ENCODE data around the gene ACTR3.
A peak's percentile ranks its signal among the peaks of the same experiment; 100 is the strongest.

Gene ACTR3

GRCh38 chr2:114009205-114009944, 119.5 kb downstream of the ACTR3 start:
- Histone ChIP-seq H3K4me3 (replicated peaks; ENCODE audit: insufficient read depth, low read length) (no peak overlapping the region), H3K27me3 (ENCODE audit: insufficient read depth, poor library complexity, severe bottlenecking) (no peaks in the 10 kb centered on the region), H3K27ac (replicated peaks) (no peak overlapping the region)
- no peak for DNase-seq (ENCODE audit: low read depth in 1 of 2, low spot score in 1 of 2)
- no peak for TF ChIP-seq GABPA (IDR thresholded peaks at IDR 0.05; ENCODE audit: low read depth)
- TF ChIP-seq REST (IDR thresholded peaks at IDR 0.05; ENCODE audit: insufficient replicate concordance, low read depth), result no peak
- no peak for TF ChIP-seq POLR2AphosphoS5 (IDR thresholded peaks at IDR 0.05; ENCODE audit: low read depth)
- TF ChIP-seq SPI1 (IDR thresholded peaks at IDR 0.05; ENCODE audit: borderline replicate concordance, low read depth), result no peak
- no peak for TF ChIP-seq CTCF (IDR thresholded peaks at IDR 0.05; ENCODE audit: insufficient read depth, low read length)

DNA sequence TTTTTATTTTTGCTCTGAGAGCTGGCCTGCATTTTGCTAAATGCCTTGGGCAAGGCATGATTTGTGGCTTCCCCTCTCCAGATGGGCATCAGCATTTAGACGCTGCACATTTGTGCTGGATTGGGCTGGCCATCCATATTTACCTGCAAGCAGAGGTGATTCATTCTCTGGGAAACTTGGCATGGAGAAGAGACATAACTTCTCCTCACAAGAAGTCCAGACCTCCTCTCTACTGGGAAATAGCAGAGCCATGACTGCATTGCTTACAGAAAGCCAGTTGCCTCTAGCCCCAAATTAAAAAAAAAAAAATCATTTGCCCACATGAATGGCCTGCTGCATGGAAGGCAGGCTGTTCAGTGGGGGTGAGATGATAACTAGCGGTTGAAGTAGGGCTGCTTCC, 120.1 kb downstream of the ACTR3 start:
- no peak for TF ChIP-seq SPI1 (IDR thresholded peaks at IDR 0.05; ENCODE audit: borderline replicate concordance, low read depth)
- no peak overlapping the region for H3K4me3 ChIP-seq (replicated peaks; ENCODE audit: insufficient read depth, low read length)

GRCh38 chr2:114011713-114012112, 121.8 kb downstream of the ACTR3 start:
- Histone ChIP-seq H3K27me3 (ENCODE audit: insufficient read depth, poor library complexity, severe bottlenecking) (no peaks in the 10 kb centered on the region), H3K27ac (replicated peaks) (no peak overlapping the region), H3K4me3 (replicated peaks; ENCODE audit: insufficient read depth, low read length) (no peak overlapping the region)
- TF ChIP-seq SPI1 (IDR thresholded peaks at IDR 0.05; ENCODE audit: borderline replicate concordance, low read depth) (peak; percentile 62; the same call in 1 of the 2 replicates), GABPA (IDR thresholded peaks at IDR 0.05; ENCODE audit: low read depth) (no peak), POLR2AphosphoS5 (IDR thresholded peaks at IDR 0.05; ENCODE audit: low read depth) (no peak), CTCF (IDR thresholded peaks at IDR 0.05; ENCODE audit: insufficient read depth, low read length) (no peak)
- DNase-seq (ENCODE audit: low read depth in 1 of 2, low spot score in 1 of 2), result peak in 1 of 2 experiments; percentile 62

More for the DNA sequence above, 120.1 kb downstream of the ACTR3 start:
- no peak for DNase-seq (ENCODE audit: low read depth in 1 of 2, low spot score in 1 of 2)
- H3K27ac ChIP-seq (replicated peaks), result no peak overlapping the region
- H3K27me3 ChIP-seq (ENCODE audit: insufficient read depth, poor library complexity, severe bottlenecking), result no peaks in the 10 kb centered on the region

All from HL-60 (cell line).